Gastrocnemius medialis (tissue), 4 donors: ENCODE measurements around the gene PRKN.

Experiments used
- POLR2A ChIP-seq, 2 donors: fragments of 450-650 bp; IDR thresholded peaks; one replicate each; pipeline ENCODE4 v1.6.1; 2017; ENCODE audit warnings: antibody characterized with exemption in 2 of 2, mild to moderate bottlenecking in 2 of 2, moderate library complexity in 2 of 2
- TF ChIP-seq, protein P1 (sequence below), 5 experiments: fragments of 450-650 bp in 3 of 5; fragments of 200-600 bp in 2 of 5; sonication (generic) in 2 of 5; IDR thresholded peaks in 4 of 5; conservative IDR thresholded peaks in 1 of 5; 1 replicate in 4 of 5; 2 replicates in 1 of 5; pipeline ENCODE4 v1.5.1; 2016 to 2019; ENCODE audit warnings: antibody characterized with exemption in 5 of 5, mild to moderate bottlenecking in 3 of 5, moderate library complexity in 3 of 5

DNA sequence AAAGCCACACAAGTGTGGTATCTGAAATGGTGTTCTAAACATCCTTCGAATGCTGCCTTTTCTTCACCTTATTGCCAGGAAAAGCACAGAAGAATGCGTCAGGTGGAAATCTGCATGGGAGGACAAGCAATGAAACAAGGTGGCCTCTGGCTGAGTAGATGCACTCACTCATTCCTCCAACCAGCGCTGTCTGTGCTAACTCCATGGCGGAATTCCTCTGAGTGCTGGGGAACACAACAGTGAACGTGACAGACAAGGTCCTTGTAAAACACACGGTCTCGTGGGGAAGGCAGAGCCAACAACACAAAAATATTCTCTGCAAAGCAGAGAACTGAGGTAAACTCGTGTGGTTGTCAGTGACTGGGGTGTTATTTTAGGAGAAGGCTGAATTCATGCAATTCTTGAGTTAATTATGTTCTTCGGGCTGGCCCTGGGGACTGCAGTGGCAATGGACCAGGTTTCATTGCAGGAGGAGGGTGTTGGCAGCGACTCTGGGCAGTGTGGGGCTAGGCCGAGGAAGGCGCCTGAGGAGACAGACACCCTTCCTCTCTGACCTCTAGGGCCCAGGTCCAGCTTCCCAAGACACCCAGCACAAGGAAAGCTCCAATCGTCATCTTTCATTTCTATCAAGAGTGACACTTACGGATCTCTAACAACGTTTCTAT is 339.7 kb downstream of the PRKN start:
- TF ChIP-seq, protein P1, sequence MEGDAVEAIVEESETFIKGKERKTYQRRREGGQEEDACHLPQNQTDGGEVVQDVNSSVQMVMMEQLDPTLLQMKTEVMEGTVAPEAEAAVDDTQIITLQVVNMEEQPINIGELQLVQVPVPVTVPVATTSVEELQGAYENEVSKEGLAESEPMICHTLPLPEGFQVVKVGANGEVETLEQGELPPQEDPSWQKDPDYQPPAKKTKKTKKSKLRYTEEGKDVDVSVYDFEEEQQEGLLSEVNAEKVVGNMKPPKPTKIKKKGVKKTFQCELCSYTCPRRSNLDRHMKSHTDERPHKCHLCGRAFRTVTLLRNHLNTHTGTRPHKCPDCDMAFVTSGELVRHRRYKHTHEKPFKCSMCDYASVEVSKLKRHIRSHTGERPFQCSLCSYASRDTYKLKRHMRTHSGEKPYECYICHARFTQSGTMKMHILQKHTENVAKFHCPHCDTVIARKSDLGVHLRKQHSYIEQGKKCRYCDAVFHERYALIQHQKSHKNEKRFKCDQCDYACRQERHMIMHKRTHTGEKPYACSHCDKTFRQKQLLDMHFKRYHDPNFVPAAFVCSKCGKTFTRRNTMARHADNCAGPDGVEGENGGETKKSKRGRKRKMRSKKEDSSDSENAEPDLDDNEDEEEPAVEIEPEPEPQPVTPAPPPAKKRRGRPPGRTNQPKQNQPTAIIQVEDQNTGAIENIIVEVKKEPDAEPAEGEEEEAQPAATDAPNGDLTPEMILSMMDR (IDR thresholded peaks at IDR 0.05 in 4 of 5, conservative IDR thresholded peaks at IDR 0.05 in 1 of 5), result no peak
- no peak for TF ChIP-seq POLR2A (IDR thresholded peaks at IDR 0.05)
